ENCODE results near the gene ACTN1. TPM values are rescaled to one million over a fixed set of nuclear protein-coding genes. Genes with fewer than 3 reads are reported as not detected.

Gene ACTN1
- total RNA-seq, 1 experiment from 2014 or later, result 212 TPM

DNA sequence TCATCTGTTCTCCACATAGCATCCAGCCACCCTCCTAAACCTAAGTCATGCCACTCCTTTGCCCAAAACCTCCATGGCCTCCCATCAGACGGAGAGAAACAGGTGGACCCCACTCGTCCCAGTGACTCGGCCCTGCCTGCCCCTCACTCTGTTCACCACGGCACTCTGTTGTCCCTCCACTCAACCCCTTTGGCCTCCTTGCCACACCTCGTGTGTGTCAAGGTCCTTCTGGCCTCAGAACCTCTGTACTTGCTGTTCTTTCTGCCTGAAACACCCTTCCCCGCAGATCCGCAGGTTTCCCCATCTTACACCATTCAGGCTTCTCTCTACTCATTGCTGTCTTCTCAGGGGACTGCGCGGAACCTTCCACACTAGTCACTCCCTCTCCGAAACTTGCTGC, 24.5 kb upstream of the ACTN1 start:
- no peaks in the 10 kb centered on the region for H3K9me3 ChIP-seq (ENCODE audit: control insufficient read depth, insufficient read depth, low read depth, low read length)
- intact Hi-C loops (cut with micrococcal nuclease; ENCODE audit: unreplicated experiment), result no loop called here
- no TSS peak for BruUV-seq (replicated peaks)
- in situ Hi-C loops (cut with HindIII; ENCODE audit: low pct_unique_long_range_greater_than_20kb, low sequenced_read_pairs), result no loop called here
- no peaks in the 10 kb centered on the region for H3K27me3 ChIP-seq (ENCODE audit: control insufficient read depth, insufficient read depth, low read length)
- POLR2A ChIA-PET, result no interaction called here
- H3K4me1 ChIP-seq (ENCODE audit: control insufficient read depth, insufficient read depth, low read length), result peaks cover 6% of the 10 kb centered on the region
- CTCF ChIA-PET, result no interaction called here
- DNase-seq (ENCODE audit: low read depth, low spot score), result no peak
- H3K36me3 ChIP-seq (ENCODE audit: control insufficient read depth, insufficient read depth, low read length), result no peaks in the 10 kb centered on the region
- ATAC-seq, result no peak
- H3K4me3 ChIP-seq (ENCODE audit: low read depth in 2 of 2, low read length in 2 of 2), result no peak overlapping the region
- H3K27ac ChIP-seq (ENCODE audit: low read length), result no peak overlapping the region
- no peak for TF ChIP-seq POLR2AphosphoS5 (IDR thresholded peaks at IDR 0.05; ENCODE audit: low read depth, low read length)
- no peak for TF ChIP-seq REST (IDR thresholded peaks at IDR 0.05; ENCODE audit: insufficient read depth in 1 of 2, low read depth in 2 of 2, low read length in 1 of 2)
- TF ChIP-seq CTCF (IDR thresholded peaks at IDR 0.05), result no peak
- TF ChIP-seq TCF7L2 (IDR thresholded peaks at IDR 0.05; ENCODE audit: low read depth, low read length), result no peak
- no peak for TF ChIP-seq SIN3A (IDR thresholded peaks at IDR 0.05; ENCODE audit: borderline replicate concordance, insufficient read depth, low read depth, low read length)

DNA sequence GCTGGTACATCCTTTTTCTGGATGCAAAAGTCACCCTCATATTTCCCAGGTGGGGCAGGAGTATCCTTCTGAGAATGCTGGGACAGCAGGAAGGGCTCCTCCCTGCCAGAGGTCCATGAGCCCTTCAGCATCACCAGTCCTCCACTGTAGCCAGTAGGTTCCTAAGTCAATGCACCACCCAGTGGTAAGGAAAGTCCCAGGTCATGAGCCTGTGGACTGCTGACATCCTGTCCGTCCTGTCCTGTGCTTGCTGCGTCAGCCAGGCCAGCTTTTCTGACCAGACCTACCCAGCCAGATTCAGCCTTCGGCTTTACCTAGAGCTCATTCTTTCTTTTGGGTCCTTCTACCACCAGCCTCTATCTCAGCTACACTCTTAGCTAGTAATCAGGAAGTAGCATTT, 23.0 kb upstream of the ACTN1 start:
- ATAC-seq (peak; percentile 90), DNase-seq (ENCODE audit: low read depth, low spot score) (no peak)
- H3K9me3 ChIP-seq (ENCODE audit: control insufficient read depth, insufficient read depth, low read depth, low read length), result no peaks in the 10 kb centered on the region
- H3K27me3 ChIP-seq (ENCODE audit: control insufficient read depth, insufficient read depth, low read length), result no peaks in the 10 kb centered on the region
- no peak overlapping the region for H3K27ac ChIP-seq (ENCODE audit: low read length)
- no TSS peak for BruUV-seq (replicated peaks)
- no peaks in the 10 kb centered on the region for H3K36me3 ChIP-seq (ENCODE audit: control insufficient read depth, insufficient read depth, low read length)
- TF ChIP-seq SIN3A (IDR thresholded peaks at IDR 0.05; ENCODE audit: borderline replicate concordance, insufficient read depth, low read depth, low read length) (no peak), CTCF (IDR thresholded peaks at IDR 0.05) (no peak; the same call in 1 of the 2 replicates), POLR2AphosphoS5 (IDR thresholded peaks at IDR 0.05; ENCODE audit: low read depth, low read length) (no peak)
- in situ Hi-C loops (cut with HindIII; ENCODE audit: low pct_unique_long_range_greater_than_20kb, low sequenced_read_pairs), result no loop called here
- no peak overlapping the region for H3K4me3 ChIP-seq (ENCODE audit: low read depth in 2 of 2, low read length in 2 of 2)
- POLR2A ChIA-PET, result interaction anchor here (0.6 kb wide), 1 partner anchor 212 kb away, joined by 5 read pairs; no protein-coding TSS in a partner anchor
- peaks cover 4% of the 10 kb centered on the region for H3K4me1 ChIP-seq (ENCODE audit: control insufficient read depth, insufficient read depth, low read length)
- CTCF ChIA-PET, result interaction anchor here (0.7 kb wide), 1 partner anchor 11 kb away, joined by 4 read pairs; no protein-coding TSS in a partner anchor
- intact Hi-C loops (cut with micrococcal nuclease; ENCODE audit: unreplicated experiment), result no loop called here
